Measurements from ENCODE around the gene OLFML3. TPM values are rescaled to one million over a fixed set of nuclear protein-coding genes. Genes with fewer than 3 reads are reported as not detected.

Gene OLFML3
- total RNA-seq, 2 experiments from 2014 or later = 0.26 to 0.29 TPM

DNA sequence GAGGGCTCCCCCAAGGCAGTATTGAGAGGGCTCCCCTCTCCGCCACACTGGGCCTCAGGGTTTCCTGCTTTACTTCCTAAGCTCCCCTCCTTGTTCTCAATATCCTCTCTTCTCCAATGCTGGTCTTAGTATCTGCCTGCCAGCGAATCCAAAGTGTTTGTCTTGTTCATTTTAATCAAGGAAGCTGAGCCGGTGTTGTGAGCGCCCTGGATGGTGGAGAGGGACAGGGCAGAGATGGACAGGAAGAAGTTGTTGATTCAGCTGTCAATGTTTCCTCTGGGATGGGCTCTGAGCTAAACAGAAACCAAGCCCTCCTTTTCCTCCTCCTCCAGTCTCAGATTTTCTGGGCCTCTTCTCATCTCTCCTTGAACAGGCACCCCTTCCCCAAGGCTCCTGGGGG lies 5.4 kb downstream of the OLFML3 start:
- H3K27me3 Mint-ChIP-seq = peaks cover 2% of the 10 kb centered on the region
- H3K36me3 Mint-ChIP-seq = no peaks in the 10 kb centered on the region
- CTCF ChIA-PET = interaction anchor here (1.0 to 1.9 kb wide), 3 partner anchors 9 to 362 kb away, joined by 3 to 6 read pairs (median 3); no protein-coding TSS in a partner anchor
- no peaks in the 10 kb centered on the region for H3K9me3 Mint-ChIP-seq (ENCODE audit: low read depth)
- no peak for DNase-seq
- no peak for ATAC-seq
- H3K4me1 Mint-ChIP-seq = peaks cover 2% of the 10 kb centered on the region
- H3K4me3 Mint-ChIP-seq = no peak overlapping the region
- no peak overlapping the region for H3K27ac Mint-ChIP-seq

DNA sequence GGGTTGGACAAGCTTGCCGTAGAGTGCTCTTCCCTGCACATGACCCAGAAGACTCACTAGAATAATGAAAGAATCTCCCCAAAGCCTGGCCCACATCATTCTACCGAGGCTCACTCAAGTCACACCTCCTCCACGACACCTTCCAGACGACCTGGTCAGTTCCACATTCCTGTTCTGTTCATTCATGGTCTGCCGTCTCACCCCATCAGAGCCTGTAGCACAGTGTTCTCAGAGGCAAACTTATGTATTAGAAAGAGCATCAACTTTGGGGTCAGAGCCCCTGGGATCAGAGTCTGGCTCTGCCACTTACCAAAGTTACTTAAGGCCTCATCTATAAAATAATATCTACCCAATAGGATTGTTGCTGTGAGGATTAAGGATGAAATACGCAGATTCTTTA lies 7.5 kb downstream of the OLFML3 start:
- H3K4me3 Mint-ChIP-seq = no peak overlapping the region
- DNase-seq = no peak
- no peak for ATAC-seq
- peaks cover 2% of the 10 kb centered on the region for H3K4me1 Mint-ChIP-seq
- H3K27me3 Mint-ChIP-seq = peaks cover 3% of the 10 kb centered on the region
- H3K36me3 Mint-ChIP-seq = no peaks in the 10 kb centered on the region
- CTCF ChIA-PET = no interaction called here
- H3K27ac Mint-ChIP-seq = no peak overlapping the region
- no peaks in the 10 kb centered on the region for H3K9me3 Mint-ChIP-seq (ENCODE audit: low read depth)

- Mint-ChIP-seq H3K36me3 (no peaks in the 10 kb centered on the region), H3K4me3 (no peak overlapping the region), H3K4me1 (peaks cover 2% of the 10 kb centered on the region), H3K27me3 (peaks cover 3% of the 10 kb centered on the region), H3K9me3 (ENCODE audit: low read depth) (no peaks in the 10 kb centered on the region), H3K27ac (no peak overlapping the region)
- DNase-seq (no peak), ATAC-seq (no peak)
- CTCF ChIA-PET = no interaction called here
Measured at GRCh38 chr1:113987259-113987658, 8.0 kb downstream of the OLFML3 start.

DNA sequence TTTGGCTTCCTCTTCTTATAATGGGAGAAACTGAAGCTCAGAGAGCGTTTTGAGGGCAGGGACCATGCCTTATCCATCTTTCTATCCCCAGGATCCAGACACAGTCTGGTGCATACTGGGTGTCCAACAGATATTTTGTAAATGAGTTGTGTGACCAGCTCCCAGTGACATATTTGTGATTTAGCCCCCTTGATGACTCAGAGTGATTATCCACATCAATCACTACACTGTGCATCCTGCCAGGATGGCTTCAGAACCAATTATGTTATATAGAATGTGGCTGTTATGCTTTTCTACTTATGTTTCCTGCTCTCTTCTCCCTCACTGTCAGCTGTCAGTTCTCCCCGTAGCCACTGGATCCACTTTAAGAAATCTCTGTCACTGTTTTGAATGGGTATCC lies 11.3 kb downstream of the OLFML3 start:
- peaks cover 6% of the 10 kb centered on the region for H3K36me3 Mint-ChIP-seq
- peaks cover 3% of the 10 kb centered on the region for H3K27me3 Mint-ChIP-seq
- H3K27ac Mint-ChIP-seq = no peak overlapping the region
- no peak overlapping the region for H3K4me3 Mint-ChIP-seq
- CTCF ChIA-PET = no interaction called here
- no peaks in the 10 kb centered on the region for H3K4me1 Mint-ChIP-seq
- ATAC-seq (no peak), DNase-seq (no peak)
- peaks cover 11% of the 10 kb centered on the region for H3K9me3 Mint-ChIP-seq (ENCODE audit: low read depth)

- ATAC-seq (no peak), DNase-seq (no peak)
- H3K4me1 Mint-ChIP-seq = no peaks in the 10 kb centered on the region
- H3K27ac Mint-ChIP-seq = no peak overlapping the region
- H3K9me3 Mint-ChIP-seq (ENCODE audit: low read depth) = peaks cover 13% of the 10 kb centered on the region
- peaks cover 7% of the 10 kb centered on the region for H3K36me3 Mint-ChIP-seq
- CTCF ChIA-PET = no interaction called here
- H3K4me3 Mint-ChIP-seq = no peak overlapping the region
- H3K27me3 Mint-ChIP-seq = peaks cover 3% of the 10 kb centered on the region
Measured at GRCh38 chr1:113990961-113991360, 11.7 kb downstream of the OLFML3 start.

- ATAC-seq = no peak
- Mint-ChIP-seq H3K4me1 (no peaks in the 10 kb centered on the region), H3K9me3 (ENCODE audit: low read depth) (peaks cover 13% of the 10 kb centered on the region), H3K27ac (no peak overlapping the region), H3K4me3 (no peak overlapping the region), H3K27me3 (peaks cover 3% of the 10 kb centered on the region), H3K36me3 (peaks cover 7% of the 10 kb centered on the region)
- CTCF ChIA-PET = no interaction called here
- no peak for DNase-seq
Measured at GRCh38 chr1:113991467-113991997, 12.3 kb downstream of the OLFML3 start.

DNA sequence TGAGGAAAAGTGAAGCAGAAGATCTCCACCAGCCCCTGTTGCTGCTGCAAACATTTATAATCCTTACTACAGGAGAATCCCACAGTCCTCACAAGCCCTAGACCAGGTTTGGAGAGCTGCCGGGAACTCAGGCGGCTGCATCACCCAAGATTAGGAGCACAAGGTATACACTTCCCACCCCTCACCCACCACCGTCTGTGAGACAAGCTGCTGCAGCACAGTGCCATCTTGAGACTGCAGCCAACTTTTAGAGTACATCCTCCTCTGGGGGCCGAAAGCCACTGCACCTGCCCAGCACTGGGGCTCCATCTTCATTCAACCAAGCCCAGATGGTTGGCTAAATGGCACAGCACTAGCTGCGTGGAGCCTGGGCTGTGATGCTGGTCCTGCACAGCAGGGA lies 13.8 kb downstream of the OLFML3 start:
- H3K4me3 Mint-ChIP-seq = no peak overlapping the region
- peaks cover 7% of the 10 kb centered on the region for H3K36me3 Mint-ChIP-seq
- H3K27ac Mint-ChIP-seq = no peak overlapping the region
- peaks cover 13% of the 10 kb centered on the region for H3K9me3 Mint-ChIP-seq (ENCODE audit: low read depth)
- ATAC-seq (no peak), DNase-seq (no peak)
- CTCF ChIA-PET = interaction anchor here (0.7 to 1.4 kb wide), 2 partner anchors 13 to 14 kb away, joined by 3 to 4 read pairs; partner anchors contain the start of gene OLFML3
- no peaks in the 10 kb centered on the region for H3K4me1 Mint-ChIP-seq
- H3K27me3 Mint-ChIP-seq = peaks cover 4% of the 10 kb centered on the region

- H3K27me3 Mint-ChIP-seq = peaks cover 7% of the 10 kb centered on the region
- H3K27ac Mint-ChIP-seq = no peak overlapping the region
- H3K4me3 Mint-ChIP-seq = no peak overlapping the region
- ATAC-seq = no peak
- no peaks in the 10 kb centered on the region for H3K4me1 Mint-ChIP-seq
- CTCF ChIA-PET = interaction anchor here (1.4 kb wide), 1 partner anchor 14 kb away, joined by 4 read pairs; the partner anchor contains the start of gene OLFML3
- peaks cover 7% of the 10 kb centered on the region for H3K36me3 Mint-ChIP-seq
- peaks cover 13% of the 10 kb centered on the region for H3K9me3 Mint-ChIP-seq (ENCODE audit: low read depth)
- no peak for DNase-seq
Measured at GRCh38 chr1:113993766-113994165, 14.5 kb downstream of the OLFML3 start.

DNA sequence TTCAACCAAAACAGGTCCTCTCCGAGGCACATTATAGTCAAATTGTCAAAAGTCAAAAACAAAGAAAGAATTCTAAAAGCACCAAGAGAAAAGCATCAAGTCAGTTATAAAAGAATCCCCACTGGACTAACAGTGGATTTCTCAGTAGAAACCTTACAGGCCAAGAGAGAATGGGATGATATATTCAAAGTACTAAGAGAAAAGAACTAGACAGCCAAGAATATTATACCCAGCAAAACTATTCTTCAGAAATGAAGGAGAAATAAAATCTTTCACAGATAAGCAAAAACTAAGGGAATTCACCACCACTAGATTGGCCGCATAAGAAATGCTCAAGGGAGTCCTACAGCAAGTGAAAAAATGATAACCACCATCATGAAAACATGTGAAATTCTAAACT lies 16.1 kb downstream of the OLFML3 start:
- no peak for DNase-seq
- H3K27me3 Mint-ChIP-seq = peaks cover 4% of the 10 kb centered on the region
- CTCF ChIA-PET = no interaction called here
- ATAC-seq = no peak
- H3K4me1 Mint-ChIP-seq = no peaks in the 10 kb centered on the region
- no peak overlapping the region for H3K27ac Mint-ChIP-seq
- H3K9me3 Mint-ChIP-seq (ENCODE audit: low read depth) = peaks cover 13% of the 10 kb centered on the region
- peaks cover 7% of the 10 kb centered on the region for H3K36me3 Mint-ChIP-seq
- no peak overlapping the region for H3K4me3 Mint-ChIP-seq

DNA sequence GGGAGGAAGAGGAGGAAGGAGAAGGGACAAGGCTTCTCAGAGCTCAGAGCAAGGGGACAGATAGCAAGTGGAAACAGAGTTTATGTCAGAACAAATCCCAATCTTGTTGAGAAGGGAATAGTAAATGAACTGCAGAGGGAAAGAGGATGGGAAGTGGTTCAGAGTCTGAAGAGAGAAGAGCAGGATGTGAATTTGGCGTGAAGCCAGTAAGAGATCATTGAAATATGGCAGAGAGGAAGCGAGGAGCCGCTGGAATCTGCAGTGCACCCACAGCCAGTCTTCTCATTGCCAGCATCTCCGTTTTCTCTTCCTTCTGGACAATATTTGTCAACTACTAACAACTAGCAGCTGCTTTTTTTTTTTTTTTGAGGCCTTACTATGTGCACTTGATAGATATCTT lies 19.1 kb downstream of the OLFML3 start:
- no peak overlapping the region for H3K27ac Mint-ChIP-seq
- peaks cover 5% of the 10 kb centered on the region for H3K36me3 Mint-ChIP-seq
- H3K4me1 Mint-ChIP-seq = no peaks in the 10 kb centered on the region
- no peak for ATAC-seq
- peaks cover 4% of the 10 kb centered on the region for H3K27me3 Mint-ChIP-seq
- H3K9me3 Mint-ChIP-seq (ENCODE audit: low read depth) = peaks cover 10% of the 10 kb centered on the region
- CTCF ChIA-PET = no interaction called here
- DNase-seq = no peak
- no peak overlapping the region for H3K4me3 Mint-ChIP-seq

DNA sequence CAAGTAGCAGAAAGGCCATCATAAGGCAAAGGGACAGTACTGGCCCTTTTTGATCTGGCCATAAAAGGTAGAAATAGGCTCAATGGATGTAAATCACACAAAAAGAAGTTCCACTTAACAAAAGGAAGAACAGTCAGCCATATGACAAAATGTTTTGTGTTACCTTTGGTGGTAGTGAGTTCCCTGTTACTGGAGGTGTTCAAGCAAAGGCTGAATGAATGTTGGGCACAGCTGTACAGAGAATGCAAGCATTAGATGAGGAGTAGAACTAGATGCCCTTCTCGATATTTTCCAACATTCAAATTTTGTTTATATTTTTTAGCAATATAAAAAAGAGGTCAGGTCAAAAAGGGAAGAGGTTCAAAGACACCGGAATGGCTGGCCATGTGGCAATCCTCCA lies 20.0 kb downstream of the OLFML3 start:
- DNase-seq (no peak), ATAC-seq (no peak)
- CTCF ChIA-PET = no interaction called here
- peaks cover 4% of the 10 kb centered on the region for H3K27me3 Mint-ChIP-seq
- peaks cover 10% of the 10 kb centered on the region for H3K9me3 Mint-ChIP-seq (ENCODE audit: low read depth)
- H3K36me3 Mint-ChIP-seq = peaks cover 5% of the 10 kb centered on the region
- H3K4me3 Mint-ChIP-seq = no peak overlapping the region
- H3K27ac Mint-ChIP-seq = no peak overlapping the region
- H3K4me1 Mint-ChIP-seq = no peaks in the 10 kb centered on the region

DNA sequence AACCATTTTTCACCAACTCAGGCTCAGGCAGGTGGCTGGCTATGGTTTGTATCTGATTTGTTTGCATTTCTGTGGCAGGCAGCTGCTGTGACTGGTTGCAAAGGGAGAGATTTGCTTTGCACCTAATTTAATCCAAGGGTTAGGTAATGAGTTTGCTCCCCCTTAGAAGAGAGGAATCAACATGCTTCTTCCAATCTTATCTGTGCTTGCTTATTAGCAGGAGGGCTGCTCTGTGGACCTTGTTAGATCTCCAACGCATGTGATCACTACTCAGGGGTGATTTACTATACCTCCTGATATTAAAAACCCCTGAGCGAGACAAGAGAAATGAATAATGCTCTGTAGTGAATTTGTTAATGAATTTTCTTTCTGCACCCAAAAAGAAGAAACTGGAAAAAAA lies 20.5 kb downstream of the OLFML3 start:
- H3K27ac Mint-ChIP-seq = no peak overlapping the region
- CTCF ChIA-PET = no interaction called here
- no peak for DNase-seq

GRCh38 chr1:114000406-114000805 lies 21.1 kb downstream of the OLFML3 start:
- peaks cover 2% of the 10 kb centered on the region for H3K36me3 Mint-ChIP-seq
- peaks cover 3% of the 10 kb centered on the region for H3K9me3 Mint-ChIP-seq (ENCODE audit: low read depth)
- no peak for DNase-seq
- CTCF ChIA-PET = no interaction called here
- H3K4me1 Mint-ChIP-seq = no peaks in the 10 kb centered on the region
- ATAC-seq = no peak
- H3K27me3 Mint-ChIP-seq = peaks cover 4% of the 10 kb centered on the region
- H3K27ac Mint-ChIP-seq = no peak overlapping the region
- H3K4me3 Mint-ChIP-seq = no peak overlapping the region

More for the DNA sequence above, 20.5 kb downstream of the OLFML3 start:
- H3K4me1 Mint-ChIP-seq = no peaks in the 10 kb centered on the region
- H3K4me3 Mint-ChIP-seq = no peak overlapping the region
- peaks cover 4% of the 10 kb centered on the region for H3K27me3 Mint-ChIP-seq
- H3K36me3 Mint-ChIP-seq = peaks cover 5% of the 10 kb centered on the region
- ATAC-seq = no peak
- peaks cover 6% of the 10 kb centered on the region for H3K9me3 Mint-ChIP-seq (ENCODE audit: low read depth)

- H3K27ac Mint-ChIP-seq = no peak overlapping the region
- no peak for ATAC-seq
- H3K4me3 Mint-ChIP-seq = no peak overlapping the region
- peaks cover 1% of the 10 kb centered on the region for H3K36me3 Mint-ChIP-seq
- CTCF ChIA-PET = no interaction called here
- H3K9me3 Mint-ChIP-seq (ENCODE audit: low read depth) = no peaks in the 10 kb centered on the region
- H3K4me1 Mint-ChIP-seq = no peaks in the 10 kb centered on the region
- DNase-seq = no peak
- H3K27me3 Mint-ChIP-seq = peaks cover 8% of the 10 kb centered on the region
Measured at GRCh38 chr1:114002492-114003239, 23.4 kb downstream of the OLFML3 start.

Data from activated CD8-positive, alpha-beta memory T cell treated with anti-CD3 and anti-CD28 coated beads, Interleukin-2, amount 10 ng/mL, durations not matched to agents 7 days and 5 days (primary cell).